Gastrocnemius medialis (tissue), 4 donors: Measurements from ENCODE around the gene SEPTIN10. TPM values are rescaled to one million over a fixed set of nuclear protein-coding genes. Genes with fewer than 3 reads are reported as not detected.

ENCODE experiments used
- ATAC-seq, 2 donors: fragments of 150-250 bp; one replicate each; pipeline ENCODE4 v1.9.1; 2016
- DNase-seq, 2 donors: peaks; one replicate each; pipeline ENCODE4 v3.0.0-alpha.2; 2019
- H3K27ac ChIP-seq, 4 donors: fragments of 200-600 bp; sonication (generic); 1 replicate in 1 of 4; 2 replicates in 3 of 4; pipeline ENCODE4 v1.5.1; 2016 to 2018; ENCODE audit warnings: mild to moderate bottlenecking in 2 of 4, moderate library complexity in 1 of 4
- H3K27me3 ChIP-seq, 3 donors: fragments of 200-600 bp; sonication (generic) in 2 of 3; 1 replicate in 1 of 3; 2 replicates in 2 of 3; pipeline versions ENCODE4 v1.5.1 to v1.6.0; 2016 to 2019; ENCODE audit warnings: mild to moderate bottlenecking in 1 of 3, moderate library complexity in 1 of 3
- H3K36me3 ChIP-seq, 2 donors: fragments of 200-600 bp; sonication (generic) in 1 of 2; one replicate each; pipeline ENCODE4 v1.5.1; 2017 to 2018
- H3K4me1 ChIP-seq, 2 donors: fragments of 200-600 bp; sonication (generic) in 1 of 2; one replicate each; pipeline ENCODE4 v1.5.1; 2016 to 2017; ENCODE audit warnings: mild to moderate bottlenecking in 2 of 2
- H3K4me3 ChIP-seq, 4 donors: fragments of 200-600 bp; sonication (generic) in 3 of 4; 1 replicate in 1 of 4; 2 replicates in 3 of 4; pipeline ENCODE4 v1.5.1; 2016 to 2019; ENCODE audit warnings: mild to moderate bottlenecking in 2 of 4
- H3K9me3 ChIP-seq, 3 donors: fragments of 200-600 bp; sonication (generic) in 2 of 3; 1 replicate in 1 of 3; 2 replicates in 2 of 3; pipeline ENCODE4 v1.5.1; 2016 to 2019
- CTCF ChIP-seq, 5 experiments: fragments of 450-650 bp in 3 of 5; fragments of 200-600 bp in 2 of 5; sonication (generic) in 2 of 5; IDR thresholded peaks in 4 of 5; conservative IDR thresholded peaks in 1 of 5; 1 replicate in 4 of 5; 2 replicates in 1 of 5; pipeline ENCODE4 v1.5.1; 2016 to 2019; ENCODE audit warnings: antibody characterized with exemption in 5 of 5, mild to moderate bottlenecking in 3 of 5, moderate library complexity in 3 of 5
- POLR2A ChIP-seq, 2 donors: fragments of 450-650 bp; IDR thresholded peaks; one replicate each; pipeline ENCODE4 v1.6.1; 2017; ENCODE audit warnings: antibody characterized with exemption in 2 of 2, mild to moderate bottlenecking in 2 of 2, moderate library complexity in 2 of 2
- in situ Hi-C, 4 donors: fragments of 200-750 bp; cut with MboI; loops; one replicate each; pipeline versions ENCODE4 v1.15.0 to v1.8.0; 2017; ENCODE audit warnings: low sequenced_read_pairs in 4 of 4
- intact Hi-C: fragments of 100-400 bp; cut with DNase I; formaldehyde crosslinking; loops from one replicate; pipeline ENCODE4 v1.15.1; 2023; ENCODE audit warnings: low total_unique reads
- total RNA-seq, 4 donors: library from RNA; depleted of rRNA; stranded (reverse); fragments of >200 nt; gene quantifications; one replicate each; pipeline versions ENCODE4 v1.1.0 to v1.2.3, GENCODE V29; 2016

Gene SEPTIN10
- total RNA-seq, 4 donors from 2014 or later = 22.3 to 39.4 (median 29.6) TPM

- Histone ChIP-seq H3K36me3 (peaks cover 0 to 3% of the 10 kb centered on the region in 2 donors), H3K4me1 (peaks cover 33 to 35% of the 10 kb centered on the region in 2 donors), H3K9me3 (no peaks in the 10 kb centered on the region), H3K27ac (peak overlapping the region; percentile 46 to 83 (median 70)), H3K27me3 (no peaks in the 10 kb centered on the region), H3K4me3 (no peak overlapping the region)
- intact Hi-C loops (loop anchor here (5.0 kb wide), 1 partner anchor 46 kb away; no protein-coding TSS in a partner anchor), in situ Hi-C loops (no loop called here)
- TF ChIP-seq CTCF (IDR thresholded peaks at IDR 0.05 in 4 of 5, conservative IDR thresholded peaks at IDR 0.05 in 1 of 5) = no peak
- no peak for TF ChIP-seq POLR2A (IDR thresholded peaks at IDR 0.05)
- DNase-seq (no peak), ATAC-seq (peak; percentile 5 to 13)
Observed at GRCh38 chr2:109497911-109498870, 115.6 kb downstream of the SEPTIN10 start.

- Histone ChIP-seq H3K27ac (peak overlapping the region; percentile 46 to 83 (median 70)), H3K9me3 (no peaks in the 10 kb centered on the region), H3K27me3 (no peaks in the 10 kb centered on the region), H3K4me3 (no peak overlapping the region), H3K36me3 (peaks cover 0 to 3% of the 10 kb centered on the region in 2 donors), H3K4me1 (peaks cover 33 to 35% of the 10 kb centered on the region in 2 donors)
- in situ Hi-C loops (no loop called here), intact Hi-C loops (loop anchor here (5.0 kb wide), 1 partner anchor 45 kb away; no protein-coding TSS in a partner anchor)
- DNase-seq (peak; percentile 72 to 80), ATAC-seq (peak; percentile 68 to 91)
- no peak for TF ChIP-seq CTCF (IDR thresholded peaks at IDR 0.05 in 4 of 5, conservative IDR thresholded peaks at IDR 0.05 in 1 of 5)
Observed at GRCh38 chr2:109497463-109497862, 116.3 kb downstream of the SEPTIN10 start.

- Histone ChIP-seq H3K36me3 (no peaks in the 10 kb centered on the region), H3K27ac (peak overlapping the region; percentile 69 to 81 (median 74)), H3K4me1 (peaks cover 33 to 35% of the 10 kb centered on the region in 2 donors), H3K27me3 (no peaks in the 10 kb centered on the region), H3K9me3 (no peaks in the 10 kb centered on the region), H3K4me3 (no peak overlapping the region)
- intact Hi-C loops = loop anchor here (2.0 to 5.0 kb wide), 2 partner anchors 72 to 107 kb away; no protein-coding TSS in a partner anchor
- peak in 1 of 2 donors; percentile 36 for DNase-seq
- in situ Hi-C loops = no loop called here
- no peak for ATAC-seq
- TF ChIP-seq POLR2A (IDR thresholded peaks at IDR 0.05) = no peak
- no peak for TF ChIP-seq CTCF (IDR thresholded peaks at IDR 0.05 in 4 of 5, conservative IDR thresholded peaks at IDR 0.05 in 1 of 5)
Observed at GRCh38 chr2:109494351-109494750, 119.4 kb downstream of the SEPTIN10 start.

- ATAC-seq (no peak), DNase-seq (no peak)
- in situ Hi-C loops = no loop called here
- Histone ChIP-seq H3K9me3 (no peaks in the 10 kb centered on the region), H3K27me3 (no peaks in the 10 kb centered on the region), H3K4me1 (peaks cover 31 to 32% of the 10 kb centered on the region in 2 donors), H3K27ac (no peak overlapping the region), H3K4me3 (no peak overlapping the region), H3K36me3 (no peaks in the 10 kb centered on the region)
- TF ChIP-seq POLR2A (IDR thresholded peaks at IDR 0.05) (no peak), CTCF (IDR thresholded peaks at IDR 0.05 in 4 of 5, conservative IDR thresholded peaks at IDR 0.05 in 1 of 5) (no peak)
- intact Hi-C loops = loop anchor here (5.0 kb wide), 1 partner anchor 106 kb away; no protein-coding TSS in a partner anchor
Observed at GRCh38 chr2:109493176-109493935, 120.4 kb downstream of the SEPTIN10 start.

Other genes with a start within 250 kb of the SEPTIN10 start
- gene SOWAHC, start 398 bp upstream of the SEPTIN10 start, total RNA-seq = 1 to 10 TPM in 1 of 4 donors, under 1 TPM in 3; 0.75 to 1.4 (median 0.96) TPM
- gene RGPD5, start 180.3 kb upstream of the SEPTIN10 start, total RNA-seq = 10 to 100 TPM in 2 of 4 donors, 1 to 10 TPM in 2; 7.7 to 41.5 (median 11.5) TPM